ENCODE results near the gene C14orf39.
A peak's percentile ranks its signal among the peaks of the same experiment; 100 is the strongest.

The C14orf39 gene, protein sequence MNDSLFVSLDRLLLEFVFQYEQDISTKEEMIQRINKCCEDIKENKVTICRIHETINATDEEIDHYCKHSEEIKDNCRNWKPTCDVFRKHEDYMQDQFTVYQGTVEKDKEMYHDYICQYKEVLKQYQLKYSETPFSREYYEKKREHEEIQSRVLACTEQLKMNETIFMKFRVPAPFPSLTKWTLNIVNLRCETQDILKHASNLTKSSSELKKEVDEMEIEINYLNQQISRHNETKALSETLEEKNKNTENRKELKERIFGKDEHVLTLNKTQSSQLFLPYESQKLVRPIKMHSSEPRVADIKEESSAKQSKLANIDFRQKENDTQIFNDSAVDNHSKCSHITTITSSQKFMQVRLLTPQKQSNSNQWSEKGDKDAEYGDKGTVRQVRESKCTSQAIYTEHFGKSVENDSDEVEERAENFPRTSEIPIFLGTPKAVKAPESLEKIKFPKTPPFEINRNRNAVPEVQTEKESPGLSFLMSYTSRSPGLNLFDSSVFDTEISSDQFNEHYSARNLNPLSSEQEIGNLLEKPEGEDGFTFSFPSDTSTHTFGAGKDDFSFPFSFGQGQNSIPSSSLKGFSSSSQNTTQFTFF

DNA sequence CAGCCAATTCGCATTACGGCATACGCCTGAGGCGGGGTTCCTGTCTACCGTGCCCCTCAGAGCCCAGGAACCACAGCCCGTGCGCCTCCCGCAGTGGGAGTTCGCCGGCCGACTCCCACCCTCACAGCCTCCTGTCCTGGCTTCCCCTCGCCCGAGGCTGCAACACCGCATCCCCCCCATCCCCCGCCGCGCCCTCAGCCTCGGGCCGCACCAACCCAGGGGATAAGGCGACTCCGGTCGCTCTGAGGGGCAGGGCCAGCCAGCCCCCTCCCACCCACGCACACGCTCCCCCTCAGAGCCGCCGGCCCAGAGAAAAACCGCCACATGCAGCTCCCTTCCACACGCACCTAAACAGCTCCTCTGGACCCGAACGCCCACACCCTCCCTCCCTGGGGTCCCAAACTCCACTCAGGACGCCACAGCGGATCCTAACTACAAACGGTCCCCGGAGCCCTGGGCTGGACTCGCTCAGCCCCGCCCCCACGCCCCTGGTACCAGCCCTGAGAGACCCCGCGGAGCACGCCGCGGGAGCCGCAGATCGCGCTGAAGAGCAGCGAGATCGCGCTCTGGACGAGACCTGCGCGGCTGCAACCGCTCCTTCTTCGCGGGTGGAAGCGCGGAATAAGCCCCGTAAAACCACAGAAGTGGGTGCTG is at the start of gene C14orf39:
Gene C14orf39 (minus strand): TSS at position 466 of the 654 bp plus-strand sequence. CDS start 985 bp downstream, outside the sequence.
- DNase-seq, result no peak

DNA sequence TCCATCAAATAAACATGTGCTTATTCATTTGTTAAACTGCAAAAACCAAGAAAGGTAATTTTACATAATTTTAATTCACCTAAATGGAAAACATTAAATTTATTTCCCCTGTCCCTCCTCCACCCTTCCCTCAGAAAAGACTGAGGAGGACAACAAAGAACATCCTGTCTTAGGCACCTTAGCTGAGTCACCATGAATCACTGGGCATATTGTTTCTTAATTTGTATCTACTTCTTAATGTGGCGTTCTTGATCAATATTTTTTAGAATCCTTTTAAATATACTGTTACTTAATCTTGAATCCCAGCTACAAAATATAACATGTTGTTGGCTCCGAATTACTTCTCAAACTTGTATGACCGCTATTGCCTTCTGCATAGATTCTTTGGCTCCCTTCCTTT is 46.6 kb upstream of the C14orf39 start:
- DNase-seq, result no peak

DNA sequence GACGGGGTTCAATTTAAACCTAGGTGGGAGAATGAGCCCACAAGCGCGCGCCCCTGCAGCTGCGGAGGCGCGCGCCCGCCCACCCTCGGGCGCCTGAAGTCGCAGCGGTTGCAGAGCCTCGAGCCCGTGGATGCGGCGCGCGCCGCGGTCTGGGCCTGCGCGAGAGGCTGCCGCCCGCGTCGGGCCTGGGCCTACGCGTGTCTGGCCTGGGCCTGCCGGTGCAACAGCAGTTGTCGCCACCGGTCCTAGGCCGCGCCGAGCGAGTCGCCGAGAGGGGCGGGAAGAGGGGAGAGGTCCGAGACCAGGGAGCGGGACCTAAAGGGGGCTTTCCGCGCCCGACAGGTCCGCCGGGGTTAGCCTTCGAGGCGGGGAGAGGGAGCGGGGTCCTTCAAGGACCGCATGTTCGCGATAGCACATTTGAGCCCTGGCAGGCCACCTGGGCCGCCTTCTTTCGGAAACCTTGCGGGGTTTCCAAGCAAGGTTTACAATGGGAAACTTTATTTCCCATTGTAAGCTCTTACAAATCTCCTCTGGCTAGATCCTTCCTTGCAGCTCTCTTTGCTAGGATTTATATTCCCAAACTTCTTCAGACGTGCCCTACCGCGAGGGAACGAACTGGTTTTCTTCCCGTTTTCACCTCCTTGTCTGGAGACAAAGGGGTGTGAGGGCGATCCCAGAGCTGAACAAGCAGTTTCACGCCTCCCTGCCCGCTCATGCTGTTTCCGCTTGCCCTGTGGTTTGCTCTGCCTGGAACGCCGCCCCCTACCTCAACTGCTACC is 29.8 kb upstream of the C14orf39 start:
- no peak for DNase-seq

DNA sequence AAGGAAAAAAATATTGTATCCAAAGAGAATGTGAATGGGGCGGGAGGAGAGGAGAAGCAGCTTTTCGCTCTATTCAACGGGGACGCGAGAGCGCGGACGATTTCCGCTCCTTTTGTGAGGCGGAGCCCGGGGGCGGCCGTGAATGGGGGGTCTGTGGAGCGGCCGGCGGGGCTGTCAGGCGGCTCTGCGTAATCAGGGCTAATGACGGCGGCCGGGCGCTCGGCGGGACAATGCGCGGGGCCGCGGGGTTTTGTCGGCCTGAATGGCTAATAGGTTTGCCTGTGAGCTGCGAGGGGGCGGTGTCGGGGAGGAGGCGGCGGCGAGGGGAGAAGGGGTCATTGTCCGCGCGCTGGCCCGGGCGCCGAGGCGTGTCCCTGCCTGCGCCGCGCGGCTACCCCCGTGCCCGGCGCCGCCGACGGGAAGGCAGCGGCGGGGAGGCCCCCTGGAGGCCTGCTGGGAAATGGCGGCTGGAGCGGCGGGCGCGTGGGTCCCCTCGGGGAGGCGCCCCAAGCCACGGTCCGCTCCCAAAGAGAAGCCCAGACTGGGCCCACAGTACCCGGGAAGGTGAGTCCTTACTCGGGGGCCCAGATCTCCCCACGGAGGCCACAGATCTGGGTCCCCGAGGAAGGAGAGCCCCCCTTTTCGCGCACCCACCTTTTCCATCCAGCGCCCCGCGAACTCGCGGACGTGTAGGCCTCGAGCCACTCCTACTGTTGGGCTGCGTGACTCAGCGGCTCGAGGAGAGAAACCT is 29.1 kb upstream of the C14orf39 start:
- peak; percentile 91 for DNase-seq

DNA sequence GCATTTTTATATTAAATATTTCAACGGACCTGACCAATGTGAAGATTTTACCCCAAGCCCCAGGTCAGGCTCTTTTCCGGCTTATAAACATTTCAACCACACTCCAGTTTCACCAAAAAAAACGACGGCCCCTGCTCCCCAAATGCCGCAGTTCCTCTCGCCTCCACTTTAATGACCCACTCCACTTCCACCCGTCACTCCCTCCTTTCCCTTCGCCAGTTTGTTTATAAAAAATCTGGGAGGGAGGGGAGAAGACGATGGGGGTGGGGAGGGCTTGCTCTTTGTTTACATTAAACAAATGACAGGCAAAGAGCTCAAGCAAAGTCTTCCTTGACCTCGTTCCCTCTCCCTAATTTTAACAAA is 28.5 kb upstream of the C14orf39 start:
- DNase-seq, result peak; percentile 95

DNA sequence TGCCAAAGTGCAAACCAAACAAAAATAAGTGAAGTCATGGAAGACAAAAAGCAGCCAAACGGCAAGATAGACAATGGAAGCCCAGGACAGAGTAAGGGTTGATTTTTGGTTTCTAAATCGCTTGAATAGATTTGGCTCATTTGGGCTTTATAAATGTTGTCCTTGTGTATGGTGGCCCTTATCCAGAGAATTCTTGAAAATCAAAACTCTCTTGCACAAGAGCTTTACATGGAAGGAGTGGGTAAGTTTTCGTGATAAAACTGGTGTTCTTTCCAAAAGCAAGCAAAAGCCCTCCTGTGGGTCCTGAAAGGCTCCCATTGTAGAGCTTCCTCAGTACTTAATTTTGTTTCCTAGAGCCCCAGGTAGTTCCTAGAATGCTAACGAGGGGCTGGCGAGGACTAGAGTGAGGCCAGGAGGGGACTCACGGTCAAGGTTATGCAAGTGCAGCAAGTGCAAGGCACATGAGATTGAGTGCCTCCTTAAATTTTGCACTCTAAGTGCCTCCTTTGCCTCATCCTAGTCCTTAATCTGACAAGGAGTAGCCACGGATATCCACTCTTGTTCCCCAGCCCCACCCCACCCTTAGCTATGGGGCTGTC is 27.2 kb upstream of the C14orf39 start:
- peak; percentile 22 for DNase-seq

DNA sequence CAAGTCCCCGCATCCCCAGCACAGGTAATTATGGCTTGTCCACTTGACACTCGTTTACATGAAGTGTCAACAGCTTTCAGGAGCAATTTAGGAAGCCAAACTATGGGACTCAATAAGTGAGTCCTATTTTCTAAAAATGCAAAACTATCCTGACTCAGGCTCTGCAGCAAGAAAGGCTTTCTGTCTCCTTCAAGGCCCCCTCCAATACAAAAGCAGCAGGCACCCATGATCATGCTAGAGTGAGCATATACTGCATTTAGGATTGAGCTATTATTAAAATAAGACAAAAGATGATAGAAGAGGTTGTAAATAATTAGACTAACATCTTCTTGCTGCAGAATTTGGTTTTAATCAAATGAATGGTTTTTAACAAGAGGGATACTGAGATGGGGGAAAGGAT is 26.3 kb upstream of the C14orf39 start:
- no peak for DNase-seq

DNA sequence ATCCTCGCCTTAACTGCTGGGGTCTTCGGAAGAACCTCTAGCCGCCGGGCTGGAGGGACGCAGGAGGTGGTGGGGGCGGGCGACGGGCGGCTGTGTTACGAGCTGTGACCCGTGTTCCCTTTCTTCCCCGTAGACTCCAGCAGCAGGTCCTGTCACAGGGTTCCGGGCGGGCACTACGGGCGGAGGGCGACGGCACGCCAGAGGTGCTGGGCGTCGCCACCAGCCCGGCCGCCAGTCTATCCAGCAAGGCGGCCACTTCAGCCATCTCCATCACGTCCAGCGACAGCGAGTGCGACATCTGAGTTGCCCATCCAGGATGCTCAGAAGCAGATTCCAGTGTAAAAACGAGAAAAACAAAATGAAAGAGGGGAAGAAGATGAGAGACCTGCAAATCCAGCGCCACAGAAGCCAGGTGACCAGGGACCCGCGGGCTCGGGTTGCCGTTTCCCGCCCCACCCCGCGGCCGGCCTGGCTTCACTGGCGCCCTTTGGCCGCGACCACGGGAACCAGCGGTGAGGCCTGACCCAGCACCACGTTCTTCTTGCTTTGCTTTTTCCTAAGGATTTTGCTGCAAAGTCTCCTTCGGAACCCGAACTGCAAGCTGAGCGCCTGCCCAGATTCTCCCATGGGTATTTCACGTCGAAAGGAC is 25.2 kb upstream of the C14orf39 start:
- peak; percentile 57 for DNase-seq

DNA sequence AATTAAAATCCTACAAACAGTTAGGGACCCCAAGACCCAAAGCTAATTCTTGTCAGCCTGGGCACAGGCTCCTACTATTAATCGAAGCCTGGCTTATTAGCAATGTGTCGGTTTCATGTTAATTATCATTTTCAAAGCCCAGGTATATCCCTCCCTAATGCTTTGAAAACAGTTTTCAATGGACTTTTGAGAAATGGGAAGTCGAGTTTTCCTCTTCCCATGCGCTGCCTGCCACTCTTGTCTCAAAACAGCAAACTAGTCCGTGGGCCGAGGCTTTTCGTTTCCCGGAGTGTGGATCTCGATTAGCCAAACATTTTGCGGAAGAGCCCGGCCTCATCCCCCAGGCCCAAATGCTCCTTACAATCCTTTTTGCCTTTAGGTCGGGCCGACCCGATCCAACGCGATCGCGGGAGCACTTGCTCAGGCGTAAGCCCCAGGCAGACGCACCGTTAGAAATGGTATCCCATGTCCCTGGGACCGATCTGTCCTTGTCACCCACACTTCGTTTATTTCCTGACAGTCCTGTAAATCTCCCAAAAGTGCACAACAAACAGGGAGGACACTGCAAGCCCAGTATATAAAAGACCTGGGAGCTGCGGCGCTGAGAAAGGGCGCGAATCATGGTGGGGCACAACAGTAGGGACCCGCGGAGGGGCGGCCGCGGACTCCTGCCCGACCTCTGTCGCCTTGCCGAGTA is 24.5 kb upstream of the C14orf39 start:
- no peak for DNase-seq

DNA sequence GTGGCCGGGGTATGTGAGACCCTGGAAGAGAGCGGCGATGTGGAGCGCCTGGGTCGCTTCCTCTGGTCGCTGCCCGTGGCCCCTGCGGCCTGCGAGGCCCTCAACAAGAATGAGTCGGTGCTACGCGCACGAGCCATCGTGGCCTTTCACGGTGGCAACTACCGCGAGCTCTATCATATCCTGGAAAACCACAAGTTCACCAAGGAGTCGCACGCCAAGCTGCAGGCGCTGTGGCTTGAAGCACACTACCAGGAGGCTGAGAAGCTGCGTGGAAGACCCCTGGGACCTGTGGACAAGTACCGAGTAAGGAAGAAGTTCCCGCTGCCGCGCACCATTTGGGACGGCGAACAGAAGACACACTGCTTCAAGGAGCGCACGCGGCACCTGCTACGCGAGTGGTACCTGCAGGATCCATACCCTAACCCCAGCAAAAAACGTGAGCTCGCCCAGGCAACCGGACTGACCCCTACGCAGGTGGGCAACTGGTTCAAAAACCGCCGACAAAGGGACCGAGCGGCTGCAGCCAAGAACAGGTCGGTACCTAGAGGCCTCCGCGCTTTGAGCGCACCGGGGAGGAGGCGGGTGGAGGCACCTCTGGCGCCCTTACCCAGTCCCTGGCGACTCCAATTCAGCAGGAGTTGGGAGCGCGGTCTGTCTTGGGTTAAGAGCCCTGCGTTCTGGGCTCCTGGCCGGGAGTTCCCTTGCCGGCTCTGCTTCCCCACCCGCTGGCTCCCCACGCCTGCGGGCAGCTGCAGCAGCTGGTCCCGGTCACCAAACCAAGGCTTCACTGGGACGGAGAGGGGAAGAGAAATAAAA is 23.8 kb upstream of the C14orf39 start:
- DNase-seq, result peak; percentile 68

DNA sequence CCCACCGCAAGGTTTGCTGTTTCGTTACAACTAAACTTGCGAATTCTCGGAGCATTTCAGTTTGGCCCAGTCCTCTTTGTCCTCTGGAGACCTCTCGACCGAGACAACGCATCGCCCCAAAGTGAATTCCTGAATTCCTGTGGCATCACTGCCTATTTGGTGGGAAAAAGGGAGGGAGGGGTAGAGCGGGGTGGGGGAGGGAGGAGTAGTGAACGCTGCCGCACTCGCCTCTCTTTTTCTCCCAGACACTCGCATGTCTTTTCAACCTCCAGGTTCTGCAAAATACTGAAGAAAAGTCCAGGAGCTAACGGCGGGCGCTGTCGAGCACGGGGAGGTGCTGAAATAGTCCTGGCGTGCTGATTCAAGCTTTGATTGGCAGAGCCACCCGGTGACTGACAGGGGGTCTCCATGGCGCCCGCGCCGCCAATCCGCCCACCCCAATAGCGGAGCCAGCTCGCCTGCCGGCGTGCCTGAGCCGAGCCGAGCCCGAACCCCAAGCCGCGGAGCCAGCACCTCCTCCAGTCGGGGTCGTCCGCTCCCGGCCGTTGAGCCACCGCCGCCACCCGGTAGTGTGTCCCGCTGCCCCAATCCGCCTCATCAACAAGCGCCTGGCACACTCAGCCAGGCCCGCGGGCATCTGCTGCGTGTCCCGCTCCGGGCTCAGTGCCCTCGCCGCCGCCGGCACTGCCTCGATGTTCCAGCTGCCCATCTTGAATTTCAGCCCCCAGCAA is 23.0 kb upstream of the C14orf39 start, which contains the start of gene SIX6:
Gene SIX6 (plus strand): TSS at position 440 of the 731 bp plus-strand sequence. CDS start 253 bp downstream, at position 693.
- DNase-seq, result no peak

DNA sequence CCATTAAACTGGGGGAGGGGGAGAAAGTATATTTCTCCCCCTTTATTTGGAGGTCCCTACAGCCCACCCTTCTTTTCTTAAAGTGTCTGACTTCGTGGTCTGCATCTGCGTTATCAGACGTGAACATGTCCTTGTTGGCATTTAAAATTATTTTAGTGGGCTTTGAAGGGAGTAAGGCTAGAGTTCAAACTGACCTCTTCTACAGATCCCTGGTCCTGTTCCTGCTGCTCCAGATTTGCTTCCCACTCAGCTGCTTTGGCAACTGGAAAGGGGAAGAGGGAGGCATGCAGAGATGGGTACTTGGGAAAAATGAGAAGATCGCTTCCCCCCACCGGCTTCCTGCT is 22.5 kb upstream of the C14orf39 start:
- DNase-seq, result no peak

DNA sequence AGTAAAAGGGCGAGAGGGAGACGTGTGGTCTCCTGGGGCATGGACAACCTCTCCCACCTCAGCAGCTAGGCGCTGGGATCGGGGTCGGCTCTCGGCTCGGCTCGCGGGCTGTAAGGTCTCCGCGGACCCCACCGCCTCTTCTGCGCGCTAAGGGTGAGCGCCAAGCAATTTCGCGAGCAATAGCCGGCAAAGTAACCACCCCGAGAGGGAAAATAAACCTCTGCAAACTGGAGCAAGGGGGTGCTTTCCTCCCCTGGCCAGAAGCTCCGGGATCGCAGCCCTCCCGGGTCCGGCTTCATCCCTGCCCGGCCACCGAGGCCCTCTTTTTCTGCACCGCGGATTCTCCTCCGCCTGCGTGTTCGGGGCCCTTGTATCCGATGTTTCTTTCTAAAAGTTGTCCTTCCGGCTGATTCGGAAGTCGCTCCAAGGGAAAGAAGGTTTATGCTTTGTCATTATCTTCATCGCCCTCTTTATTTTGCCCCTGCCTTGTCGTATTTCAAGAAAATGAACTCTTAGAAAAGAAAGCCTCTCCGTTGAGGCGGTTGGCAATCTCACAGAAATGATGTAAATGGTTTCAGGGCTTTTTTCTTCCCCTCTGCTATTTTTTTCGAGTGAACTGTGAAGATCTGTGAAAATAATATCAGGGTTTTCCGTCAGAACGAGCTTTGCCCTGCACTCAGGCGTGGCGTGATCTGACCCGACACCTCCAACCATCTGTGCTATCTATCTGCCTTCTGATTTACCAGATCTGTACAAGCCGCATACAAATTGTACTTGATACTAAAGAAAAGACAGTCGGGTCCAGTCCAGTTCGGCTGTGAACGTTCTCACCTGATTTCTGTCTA is 21.3 kb upstream of the C14orf39 start:
- DNase-seq, result no peak

DNA sequence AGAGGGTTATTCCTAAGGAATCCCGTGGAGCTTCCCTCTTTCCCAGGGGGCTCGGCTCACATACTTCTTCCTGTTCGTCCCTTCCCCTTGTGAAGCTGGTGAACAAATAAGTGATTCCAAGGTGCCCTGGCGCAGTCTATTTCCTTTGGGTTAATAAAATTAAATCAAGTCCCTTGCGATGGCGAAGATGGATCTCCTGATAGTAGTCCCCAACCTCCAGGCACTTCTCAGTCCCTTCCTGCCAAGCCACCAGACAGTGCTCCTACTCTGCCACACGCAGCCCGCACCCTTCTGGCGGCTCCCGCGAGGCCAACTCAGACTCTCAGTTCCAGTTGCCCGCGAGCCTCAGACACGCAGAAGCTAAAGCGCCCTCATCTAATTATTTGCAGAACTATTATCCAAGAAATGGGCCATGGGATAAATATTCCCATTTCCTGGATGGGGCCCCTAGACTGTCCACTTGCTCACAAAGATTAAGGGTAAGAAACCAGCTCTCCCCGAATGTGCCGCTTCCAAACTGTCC is 20.7 kb upstream of the C14orf39 start:
- DNase-seq, result no peak

DNA sequence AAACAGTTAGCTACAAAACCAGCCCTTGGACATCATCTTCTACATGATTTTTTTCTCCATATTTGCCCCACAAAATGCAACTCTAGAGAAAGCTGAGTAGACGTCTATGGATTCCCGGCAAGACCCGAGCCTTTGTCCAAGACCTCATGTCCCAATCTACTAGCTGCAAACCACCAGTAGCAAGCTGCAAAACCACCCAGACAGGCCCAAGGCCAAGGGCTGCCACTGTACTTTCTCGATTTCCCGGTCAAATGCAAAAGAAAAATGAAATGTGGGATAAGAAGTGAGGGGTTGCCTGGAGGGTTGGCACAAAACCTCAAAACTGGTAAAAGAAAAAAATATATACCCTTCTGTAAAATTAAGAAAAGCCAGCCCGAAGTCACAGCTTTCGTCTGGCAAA is 20.1 kb upstream of the C14orf39 start:
- DNase-seq, result no peak

DNA sequence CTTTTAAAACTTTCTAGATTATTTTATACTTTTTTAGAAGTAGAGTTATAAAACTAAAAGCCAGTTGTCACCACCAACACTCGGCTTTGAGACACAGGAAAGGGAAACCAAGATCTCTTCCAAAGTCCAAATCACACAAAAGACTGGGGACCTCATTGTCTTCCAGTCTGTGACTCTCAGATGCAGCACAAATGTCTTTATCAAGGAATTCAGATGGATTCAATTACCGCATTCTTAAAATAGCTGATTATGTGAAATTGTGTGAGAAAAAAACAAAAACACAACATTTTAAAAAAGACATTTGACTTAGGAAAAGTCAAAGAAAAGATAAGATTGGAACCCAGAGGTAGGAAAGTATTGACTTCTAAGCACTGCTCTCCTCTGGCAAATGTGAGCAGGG is 19.6 kb upstream of the C14orf39 start:
- no peak for DNase-seq

DNA sequence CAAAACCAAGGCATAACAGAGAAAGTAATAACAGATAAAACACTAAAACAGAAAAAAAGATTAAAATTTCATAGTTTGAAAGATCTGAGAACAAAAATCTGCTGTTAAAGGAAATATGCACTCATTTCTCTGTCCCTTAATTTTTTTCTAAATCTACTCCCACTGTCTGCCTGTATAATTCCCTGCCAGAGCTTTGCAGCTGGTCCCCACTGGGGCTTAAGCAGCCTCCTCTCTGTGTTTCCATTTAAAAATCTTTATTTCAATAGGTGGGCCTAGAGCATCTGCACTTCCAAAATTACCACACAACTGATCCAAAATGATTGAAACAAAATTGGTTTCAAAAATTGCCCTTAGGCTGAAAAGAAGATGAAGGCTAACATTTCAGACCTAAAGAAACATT is 16.7 kb upstream of the C14orf39 start:
- no peak for DNase-seq

DNA sequence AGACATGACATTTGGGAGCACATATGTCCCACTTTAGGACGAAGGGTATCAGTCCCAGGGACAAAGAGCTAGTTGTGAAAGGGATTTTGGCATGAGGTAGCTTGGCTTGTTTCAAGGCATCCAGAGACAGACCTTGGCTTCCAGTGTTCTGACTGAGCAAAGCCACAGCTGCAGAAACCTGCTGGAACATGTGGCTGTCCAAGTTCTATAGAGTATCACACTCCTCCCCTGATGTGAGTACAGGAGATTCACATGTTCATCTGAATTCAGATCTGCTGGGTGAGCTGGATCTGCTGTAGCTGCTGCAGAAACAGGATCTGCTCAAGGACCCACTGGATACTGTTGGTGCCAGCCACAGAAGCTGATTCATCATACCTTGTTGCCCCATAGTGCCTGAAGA is 10.1 kb upstream of the C14orf39 start:
- DNase-seq, result no peak
